ENCODE data around the gene TBCD. TPM values are rescaled to one million over a fixed set of nuclear protein-coding genes. Genes with fewer than 3 reads are reported as not detected.
A peak's percentile ranks its signal among the peaks of the same experiment; 100 is the strongest.

Gene TBCD
- total RNA-seq, 2 experiments from 2014 or later, result 181 to 186 TPM

DNA sequence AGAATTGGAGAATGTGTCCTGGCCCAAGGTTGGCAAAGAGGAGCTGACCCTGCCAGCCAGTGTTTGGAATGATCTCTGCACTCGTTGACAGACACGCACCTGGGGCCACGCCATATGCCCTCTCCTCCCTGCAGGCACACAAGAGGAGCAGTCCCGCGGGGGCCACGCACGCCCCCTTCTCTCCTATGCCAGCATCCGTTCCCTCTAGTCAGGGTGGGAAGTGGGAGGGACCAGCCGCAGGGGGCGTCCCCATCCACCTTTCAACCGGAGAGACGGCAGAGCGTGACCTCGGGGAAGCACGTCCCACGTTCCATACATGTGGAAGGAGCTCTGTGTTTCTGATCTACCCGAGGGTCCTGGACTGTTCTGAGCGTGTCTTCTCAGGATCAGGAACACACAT, 174.9 kb downstream of the TBCD start:
- no peaks in the 10 kb centered on the region for H3K4me1 Mint-ChIP-seq
- POLR2A ChIA-PET, result no interaction called here
- peaks cover 15% of the 10 kb centered on the region for H3K36me3 Mint-ChIP-seq
- H3K27ac Mint-ChIP-seq, result no peak overlapping the region
- DNase-seq (no peak), ATAC-seq (ENCODE audit: low read depth) (no peak)
- no peaks in the 10 kb centered on the region for H3K27me3 Mint-ChIP-seq
- H3K4me3 Mint-ChIP-seq, result no peak overlapping the region
- H3K9me3 Mint-ChIP-seq, result no peaks in the 10 kb centered on the region

DNA sequence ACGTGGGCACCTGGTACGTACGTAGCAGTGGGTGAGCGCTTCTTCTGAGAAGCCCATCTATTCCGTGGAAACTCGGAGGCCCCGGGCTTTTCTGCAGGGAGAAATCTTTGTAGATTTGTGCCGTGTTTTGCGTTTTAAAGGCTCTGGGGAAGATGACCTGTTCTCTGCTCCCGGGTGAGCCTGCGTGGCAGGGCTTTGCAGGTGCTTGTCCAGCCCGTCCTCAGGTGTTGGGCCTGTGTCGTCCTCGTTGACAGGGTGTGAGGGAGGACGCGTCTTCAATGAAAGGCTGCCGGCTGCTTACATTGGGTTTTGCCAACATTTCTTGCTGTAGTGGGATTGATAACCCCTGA, 175.4 kb downstream of the TBCD start:
- no peak for DNase-seq
- no peaks in the 10 kb centered on the region for H3K27me3 Mint-ChIP-seq
- H3K27ac Mint-ChIP-seq, result no peak overlapping the region
- H3K4me3 Mint-ChIP-seq, result no peak overlapping the region
- no peak for ATAC-seq (ENCODE audit: low read depth)
- H3K4me1 Mint-ChIP-seq, result no peaks in the 10 kb centered on the region
- no peaks in the 10 kb centered on the region for H3K9me3 Mint-ChIP-seq
- POLR2A ChIA-PET, result no interaction called here
- H3K36me3 Mint-ChIP-seq, result peaks cover 13% of the 10 kb centered on the region

DNA sequence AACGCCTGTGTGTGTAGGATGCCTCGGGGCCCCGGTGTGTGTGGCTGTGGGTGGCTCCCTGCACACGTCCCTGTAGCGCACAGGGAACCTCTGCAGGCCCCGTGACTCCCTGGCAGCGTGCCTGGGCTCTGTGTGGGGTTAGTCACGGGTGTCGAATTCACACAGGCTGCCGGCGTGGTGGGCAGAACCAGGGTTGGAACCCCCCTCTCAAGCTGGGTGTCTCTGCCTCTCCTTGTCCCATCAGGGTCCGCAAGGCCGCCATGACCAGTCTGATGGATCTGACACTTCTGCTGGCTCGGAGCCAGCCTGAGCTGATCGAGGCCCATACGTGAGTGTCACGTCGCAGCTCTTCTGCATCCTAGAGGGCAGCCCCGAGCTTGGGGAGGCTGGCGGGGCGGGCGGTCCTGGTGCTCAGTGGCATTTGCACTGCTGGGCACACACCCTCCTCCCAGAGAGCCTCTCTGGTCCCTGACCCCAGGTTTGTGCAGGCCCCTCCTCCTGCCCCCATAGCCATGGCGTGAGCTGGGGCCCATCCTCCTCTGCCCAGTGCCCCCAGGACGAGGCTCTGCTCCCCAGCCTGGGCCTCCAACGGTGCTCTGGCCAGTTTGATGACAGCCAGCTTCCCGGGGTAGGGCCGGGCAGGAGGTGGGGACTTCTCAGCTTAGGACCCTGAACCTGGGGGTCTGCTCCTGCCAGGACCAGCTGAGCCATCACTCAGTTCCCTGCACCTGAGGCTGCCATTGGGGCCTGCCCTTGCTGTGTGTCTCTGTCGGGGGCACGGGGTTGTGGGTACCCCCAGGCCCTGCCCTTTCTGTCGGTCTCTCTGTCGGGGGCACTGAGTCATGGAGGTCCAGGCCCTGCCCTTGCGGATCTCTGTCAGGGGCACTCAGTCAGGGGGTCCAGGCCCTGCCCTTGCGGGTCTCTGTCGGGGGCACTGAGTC, 176.1 kb downstream of the TBCD start:
- H3K4me3 Mint-ChIP-seq, result no peak overlapping the region
- no peak for DNase-seq
- no peaks in the 10 kb centered on the region for H3K9me3 Mint-ChIP-seq
- ATAC-seq (ENCODE audit: low read depth), result no peak
- POLR2A ChIA-PET, result no interaction called here
- H3K27me3 Mint-ChIP-seq, result no peaks in the 10 kb centered on the region
- H3K4me1 Mint-ChIP-seq, result no peaks in the 10 kb centered on the region
- H3K36me3 Mint-ChIP-seq, result peaks cover 17% of the 10 kb centered on the region
- no peak overlapping the region for H3K27ac Mint-ChIP-seq

DNA sequence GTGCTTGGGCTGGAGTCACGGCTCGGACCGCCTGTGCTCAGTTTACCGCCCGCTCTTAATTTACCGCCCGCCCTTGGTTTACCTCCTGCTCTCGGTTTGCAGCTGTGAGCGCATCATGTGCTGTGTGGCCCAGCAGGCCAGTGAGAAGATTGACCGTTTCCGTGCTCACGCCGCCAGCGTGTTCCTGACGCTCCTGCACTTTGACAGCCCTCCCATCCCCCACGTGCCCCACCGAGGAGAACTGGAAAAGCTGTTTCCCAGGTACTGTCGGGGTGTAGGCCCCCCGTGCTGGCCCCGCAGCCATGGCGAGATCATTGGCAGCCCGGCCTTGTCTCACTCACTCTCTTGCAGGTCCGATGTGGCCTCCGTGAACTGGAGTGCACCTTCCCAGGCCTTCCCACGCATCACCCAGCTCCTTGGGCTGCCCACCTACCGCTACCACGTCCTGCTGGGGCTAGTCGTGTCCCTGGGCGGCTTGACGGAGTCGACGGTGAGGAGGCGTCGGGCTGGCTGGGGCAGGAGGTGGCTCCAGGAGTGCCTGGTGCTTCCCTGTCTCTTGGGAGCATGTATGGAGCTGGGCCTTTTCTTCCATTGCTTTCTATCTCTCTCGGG, 177.3 kb downstream of the TBCD start:
- no peak for ATAC-seq (ENCODE audit: low read depth)

DNA sequence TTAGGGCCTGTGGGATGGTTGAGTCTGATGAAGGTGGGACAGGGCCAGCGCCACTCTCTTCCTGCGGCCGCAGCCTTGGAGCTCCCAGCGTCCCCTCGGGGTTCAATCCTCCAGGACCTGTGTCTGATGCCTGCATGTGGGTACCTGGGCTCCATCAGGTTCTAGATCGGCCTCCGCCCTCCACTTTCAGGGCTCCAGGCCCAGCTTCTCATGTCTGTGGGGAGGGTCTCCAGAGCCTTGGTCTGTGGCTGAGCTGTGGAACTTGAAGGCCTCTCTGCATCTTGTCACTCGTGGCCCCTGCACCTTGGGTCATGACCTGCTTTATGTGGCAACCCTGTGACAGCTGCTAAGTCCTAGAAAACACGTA, 177.8 kb downstream of the TBCD start:
- ATAC-seq (ENCODE audit: low read depth) (no peak), DNase-seq (no peak)
- no peaks in the 10 kb centered on the region for H3K4me1 Mint-ChIP-seq
- POLR2A ChIA-PET, result no interaction called here
- no peak overlapping the region for H3K4me3 Mint-ChIP-seq
- H3K27me3 Mint-ChIP-seq, result no peaks in the 10 kb centered on the region
- H3K27ac Mint-ChIP-seq, result no peak overlapping the region
- no peaks in the 10 kb centered on the region for H3K9me3 Mint-ChIP-seq
- peaks cover 17% of the 10 kb centered on the region for H3K36me3 Mint-ChIP-seq

More for the DNA sequence above, 177.3 kb downstream of the TBCD start:
- no peak for DNase-seq
- peaks cover 17% of the 10 kb centered on the region for H3K36me3 Mint-ChIP-seq
- no peaks in the 10 kb centered on the region for H3K27me3 Mint-ChIP-seq
- H3K27ac Mint-ChIP-seq, result peak overlapping the region; percentile 34
- H3K9me3 Mint-ChIP-seq, result no peaks in the 10 kb centered on the region
- no peak overlapping the region for H3K4me3 Mint-ChIP-seq
- H3K4me1 Mint-ChIP-seq, result no peaks in the 10 kb centered on the region
- POLR2A ChIA-PET, result interaction anchor here (0.6 kb wide), 1 partner anchor 945 kb away, joined by 3 read pairs; no protein-coding TSS in a partner anchor

- Mint-ChIP-seq H3K4me3 (no peak overlapping the region), H3K27ac (no peak overlapping the region), H3K9me3 (no peaks in the 10 kb centered on the region), H3K27me3 (no peaks in the 10 kb centered on the region), H3K36me3 (peaks cover 17% of the 10 kb centered on the region), H3K4me1 (no peaks in the 10 kb centered on the region)
- POLR2A ChIA-PET, result no interaction called here
- peak; percentile 26 for DNase-seq
- ATAC-seq (ENCODE audit: low read depth), result no peak
Observed at GRCh38 chr17:82930043-82930923, 178.4 kb downstream of the TBCD start.

GRCh38 chr17:82930924-82931698, 179.2 kb downstream of the TBCD start:
- Mint-ChIP-seq H3K27ac (no peak overlapping the region), H3K4me3 (no peak overlapping the region), H3K9me3 (no peaks in the 10 kb centered on the region), H3K4me1 (no peaks in the 10 kb centered on the region), H3K27me3 (no peaks in the 10 kb centered on the region), H3K36me3 (peaks cover 17% of the 10 kb centered on the region)
- DNase-seq (peak; percentile 19), ATAC-seq (ENCODE audit: low read depth) (no peak)
- POLR2A ChIA-PET, result no interaction called here

GRCh38 chr17:82931699-82932517, 180.0 kb downstream of the TBCD start:
- no peaks in the 10 kb centered on the region for H3K9me3 Mint-ChIP-seq
- no peaks in the 10 kb centered on the region for H3K27me3 Mint-ChIP-seq
- POLR2A ChIA-PET, result no interaction called here
- peak; percentile 13 for DNase-seq
- no peak for ATAC-seq (ENCODE audit: low read depth)
- H3K27ac Mint-ChIP-seq, result no peak overlapping the region
- H3K4me3 Mint-ChIP-seq, result no peak overlapping the region
- H3K4me1 Mint-ChIP-seq, result no peaks in the 10 kb centered on the region
- peaks cover 17% of the 10 kb centered on the region for H3K36me3 Mint-ChIP-seq

DNA sequence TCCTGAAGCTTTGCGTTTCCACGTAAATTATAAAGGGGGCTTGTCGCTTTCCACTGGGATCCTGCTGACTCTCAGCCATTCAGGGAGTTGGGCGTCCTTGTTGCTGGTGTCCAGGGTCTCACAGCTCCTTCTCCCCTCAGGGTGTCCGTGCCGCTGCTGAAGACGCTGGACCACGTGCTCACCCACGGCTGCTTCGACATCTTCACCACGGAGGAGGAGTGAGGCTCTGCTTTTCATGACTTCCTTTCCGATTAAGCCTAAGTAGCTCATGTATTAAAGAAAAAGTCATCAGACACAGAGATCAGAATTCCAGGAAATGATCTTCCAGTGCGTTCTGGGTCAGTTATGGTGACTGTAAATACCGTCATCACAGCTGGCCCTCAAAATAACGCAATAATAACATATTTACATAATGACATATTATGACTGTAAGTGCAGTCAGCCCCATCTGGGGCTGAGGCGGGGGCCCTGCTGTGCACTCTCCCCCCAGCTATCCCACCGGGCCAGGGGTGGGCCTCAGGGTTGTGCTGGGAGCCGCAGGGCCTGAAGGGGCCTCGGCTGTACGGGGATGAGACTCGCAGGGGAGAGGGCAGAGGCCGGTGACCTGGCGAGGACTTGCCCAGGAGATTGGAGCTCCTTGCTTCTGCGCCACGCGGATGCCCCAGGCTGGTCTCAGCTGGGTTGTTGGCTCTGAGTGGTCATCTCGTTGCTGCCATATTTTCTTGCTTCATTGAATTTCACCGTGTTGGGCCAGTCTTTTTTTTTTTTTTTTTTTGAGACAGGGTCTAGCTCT, 180.8 kb downstream of the TBCD start:
- no peak for ATAC-seq (ENCODE audit: low read depth)
- peaks cover 17% of the 10 kb centered on the region for H3K36me3 Mint-ChIP-seq
- no peaks in the 10 kb centered on the region for H3K4me1 Mint-ChIP-seq
- no peak overlapping the region for H3K27ac Mint-ChIP-seq
- no peaks in the 10 kb centered on the region for H3K9me3 Mint-ChIP-seq
- POLR2A ChIA-PET, result no interaction called here
- no peak overlapping the region for H3K4me3 Mint-ChIP-seq
- no peaks in the 10 kb centered on the region for H3K27me3 Mint-ChIP-seq
- peak; percentile 19 for DNase-seq

DNA sequence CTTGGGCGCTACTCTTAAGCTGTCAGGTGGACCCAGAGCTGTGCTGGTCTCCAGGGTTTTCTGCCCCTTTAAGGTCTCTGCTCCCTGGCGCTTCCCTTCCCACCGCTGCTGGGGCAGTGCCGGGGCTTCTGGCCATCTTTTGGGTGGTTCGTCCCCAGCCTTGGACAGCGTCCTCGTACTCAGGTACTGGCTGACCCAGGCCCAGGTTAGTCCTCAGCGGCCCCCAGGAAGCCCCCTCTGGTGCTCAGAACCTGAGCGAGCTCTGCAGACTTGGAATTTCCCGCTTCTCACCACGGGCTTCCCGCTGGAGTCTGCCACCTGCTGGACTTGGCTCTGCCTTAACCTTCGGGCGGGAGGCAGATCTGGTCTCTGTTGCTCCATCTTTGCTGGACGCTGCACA, 182.0 kb downstream of the TBCD start:
- DNase-seq, result peak; percentile 20
- Mint-ChIP-seq H3K9me3 (no peaks in the 10 kb centered on the region), H3K36me3 (peaks cover 14% of the 10 kb centered on the region), H3K27ac (no peak overlapping the region), H3K27me3 (no peaks in the 10 kb centered on the region), H3K4me1 (no peaks in the 10 kb centered on the region), H3K4me3 (no peak overlapping the region)
- ATAC-seq (ENCODE audit: low read depth), result no peak
- POLR2A ChIA-PET, result interaction anchor here (1.0 kb wide), 1 partner anchor 177 kb away, joined by 3 read pairs; no protein-coding TSS in a partner anchor

- ATAC-seq (ENCODE audit: low read depth) (no peak), DNase-seq (peak; percentile 4)
- POLR2A ChIA-PET, result no interaction called here
- no peaks in the 10 kb centered on the region for H3K4me1 Mint-ChIP-seq
- H3K27ac Mint-ChIP-seq, result no peak overlapping the region
- no peak overlapping the region for H3K4me3 Mint-ChIP-seq
- H3K9me3 Mint-ChIP-seq, result no peaks in the 10 kb centered on the region
- H3K27me3 Mint-ChIP-seq, result no peaks in the 10 kb centered on the region
- peaks cover 15% of the 10 kb centered on the region for H3K36me3 Mint-ChIP-seq
Observed at GRCh38 chr17:82935966-82936767, 184.3 kb downstream of the TBCD start.
